ENCODE results near the gene KLK3.
"Not testable (repeated sequence)": the region's sequence is repeated elsewhere in the genome, so short reads cannot be mapped to it uniquely, and the experiment has no call there.

The KLK3 gene

DNA sequence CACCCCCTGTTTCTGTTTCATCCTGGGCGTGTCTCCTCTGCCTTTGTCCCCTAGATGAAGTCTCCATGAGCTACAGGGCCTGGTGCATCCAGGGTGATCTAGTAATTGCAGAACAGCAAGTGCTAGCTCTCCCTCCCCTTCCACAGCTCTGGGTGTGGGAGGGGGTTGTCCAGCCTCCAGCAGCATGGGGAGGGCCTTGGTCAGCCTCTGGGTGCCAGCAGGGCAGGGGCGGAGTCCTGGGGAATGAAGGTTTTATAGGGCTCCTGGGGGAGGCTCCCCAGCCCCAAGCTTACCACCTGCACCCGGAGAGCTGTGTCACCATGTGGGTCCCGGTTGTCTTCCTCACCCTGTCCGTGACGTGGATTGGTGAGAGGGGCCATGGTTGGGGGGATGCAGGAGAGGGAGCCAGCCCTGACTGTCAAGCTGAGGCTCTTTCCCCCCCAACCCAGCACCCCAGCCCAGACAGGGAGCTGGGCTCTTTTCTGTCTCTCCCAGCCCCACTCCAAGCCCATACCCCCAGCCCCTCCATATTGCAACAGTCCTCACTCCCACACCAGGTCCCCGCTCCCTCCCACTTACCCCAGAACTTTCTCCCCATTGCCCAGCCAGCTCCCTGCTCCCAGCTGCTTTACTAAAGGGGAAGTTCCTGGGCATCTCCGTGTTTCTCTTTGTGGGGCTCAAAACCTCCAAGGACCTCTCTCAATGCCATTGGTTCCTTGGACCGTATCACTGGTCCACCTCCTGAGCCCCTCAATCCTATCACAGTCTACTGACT is at the start of gene KLK3:
KLK3 (plus strand) TSS at position 280 of the 775 bp plus-strand sequence; CDS start at position 321, 41 bp downstream.
- peaks cover 66% of the 10 kb centered on the region for H3K27me3 Mint-ChIP-seq (ENCODE audit: low read depth)
- H3K4me1 Mint-ChIP-seq: peaks cover 5% of the 10 kb centered on the region
- TF ChIP-seq, protein P1, sequence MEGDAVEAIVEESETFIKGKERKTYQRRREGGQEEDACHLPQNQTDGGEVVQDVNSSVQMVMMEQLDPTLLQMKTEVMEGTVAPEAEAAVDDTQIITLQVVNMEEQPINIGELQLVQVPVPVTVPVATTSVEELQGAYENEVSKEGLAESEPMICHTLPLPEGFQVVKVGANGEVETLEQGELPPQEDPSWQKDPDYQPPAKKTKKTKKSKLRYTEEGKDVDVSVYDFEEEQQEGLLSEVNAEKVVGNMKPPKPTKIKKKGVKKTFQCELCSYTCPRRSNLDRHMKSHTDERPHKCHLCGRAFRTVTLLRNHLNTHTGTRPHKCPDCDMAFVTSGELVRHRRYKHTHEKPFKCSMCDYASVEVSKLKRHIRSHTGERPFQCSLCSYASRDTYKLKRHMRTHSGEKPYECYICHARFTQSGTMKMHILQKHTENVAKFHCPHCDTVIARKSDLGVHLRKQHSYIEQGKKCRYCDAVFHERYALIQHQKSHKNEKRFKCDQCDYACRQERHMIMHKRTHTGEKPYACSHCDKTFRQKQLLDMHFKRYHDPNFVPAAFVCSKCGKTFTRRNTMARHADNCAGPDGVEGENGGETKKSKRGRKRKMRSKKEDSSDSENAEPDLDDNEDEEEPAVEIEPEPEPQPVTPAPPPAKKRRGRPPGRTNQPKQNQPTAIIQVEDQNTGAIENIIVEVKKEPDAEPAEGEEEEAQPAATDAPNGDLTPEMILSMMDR (IDR thresholded peaks at IDR 0.05; ENCODE audit: unreplicated experiment in 3 of 3): no peak
- H3K9me3 Mint-ChIP-seq: no peaks in the 10 kb centered on the region
- no peak within 1 kb of the TSS for H3K4me3 Mint-ChIP-seq
- H3K27ac Mint-ChIP-seq: no peak within 1 kb of the TSS
- no peaks in the 10 kb centered on the region for H3K36me3 Mint-ChIP-seq (ENCODE audit: low read depth)

DNA sequence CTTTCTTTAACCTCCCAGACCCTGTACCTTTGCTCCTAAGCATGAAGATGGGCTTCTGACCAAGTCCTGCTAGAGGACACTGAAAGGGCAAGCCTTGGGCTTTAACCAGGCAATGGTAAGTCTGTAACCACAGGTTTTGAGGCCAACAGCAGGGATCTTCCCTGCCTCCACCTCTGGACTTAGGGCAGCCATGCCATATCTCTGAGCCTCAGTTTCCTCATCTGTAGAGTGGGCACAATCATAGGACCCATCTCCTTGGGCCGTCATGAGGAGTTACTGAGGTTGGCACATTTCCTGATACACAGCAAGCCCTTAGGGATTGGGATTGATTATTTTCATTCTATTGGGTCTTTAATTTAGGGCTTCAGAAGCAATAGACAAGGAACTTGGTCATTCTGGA is 45.9 kb upstream of the KLK3 start:
- Mint-ChIP-seq H3K36me3 (ENCODE audit: low read depth) (no peaks in the 10 kb centered on the region), H3K27me3 (ENCODE audit: low read depth) (peaks cover 26% of the 10 kb centered on the region), H3K9me3 (no peaks in the 10 kb centered on the region), H3K27ac (no peak overlapping the region), H3K4me1 (peaks cover 12% of the 10 kb centered on the region), H3K4me3 (no peak overlapping the region)
- TF ChIP-seq, protein P1 (IDR thresholded peaks at IDR 0.05; ENCODE audit: unreplicated experiment in 3 of 3): no peak

DNA sequence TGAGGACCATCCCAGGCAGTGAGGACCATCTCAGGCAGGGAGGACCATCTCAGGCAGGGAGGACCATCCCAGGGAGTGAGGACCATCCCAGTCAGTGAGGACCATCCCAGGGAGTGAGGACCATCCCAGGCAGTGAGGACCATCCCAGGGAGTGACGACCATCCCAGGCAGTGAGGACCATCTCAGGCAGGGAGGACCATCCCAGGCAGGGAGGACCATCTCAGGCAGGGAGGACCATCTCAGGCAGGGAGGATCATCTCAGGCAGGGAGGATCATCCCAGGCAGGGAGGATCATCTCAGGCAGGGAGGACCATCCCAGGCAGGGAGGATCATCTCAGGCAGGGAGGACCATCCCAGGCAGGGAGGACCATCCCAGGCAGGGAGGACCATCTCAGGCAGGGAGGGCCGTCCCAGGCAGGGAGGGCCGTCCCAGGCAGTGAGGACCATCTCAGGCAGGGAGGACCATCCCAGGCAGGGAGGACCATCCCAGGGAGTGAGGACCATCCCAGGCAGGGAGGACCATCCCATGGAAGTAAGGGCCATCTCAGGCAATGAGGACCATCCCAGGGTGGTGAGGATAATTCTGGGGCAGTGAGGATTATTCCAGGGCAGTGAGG is 43.0 kb upstream of the KLK3 start:
- H3K36me3 Mint-ChIP-seq (ENCODE audit: low read depth); H3K9me3 Mint-ChIP-seq; H3K27ac Mint-ChIP-seq; H3K4me3 Mint-ChIP-seq; H3K4me1 Mint-ChIP-seq: not testable (repeated sequence)
- H3K27me3 Mint-ChIP-seq (ENCODE audit: low read depth): peaks cover 52% of the 10 kb centered on the region

DNA sequence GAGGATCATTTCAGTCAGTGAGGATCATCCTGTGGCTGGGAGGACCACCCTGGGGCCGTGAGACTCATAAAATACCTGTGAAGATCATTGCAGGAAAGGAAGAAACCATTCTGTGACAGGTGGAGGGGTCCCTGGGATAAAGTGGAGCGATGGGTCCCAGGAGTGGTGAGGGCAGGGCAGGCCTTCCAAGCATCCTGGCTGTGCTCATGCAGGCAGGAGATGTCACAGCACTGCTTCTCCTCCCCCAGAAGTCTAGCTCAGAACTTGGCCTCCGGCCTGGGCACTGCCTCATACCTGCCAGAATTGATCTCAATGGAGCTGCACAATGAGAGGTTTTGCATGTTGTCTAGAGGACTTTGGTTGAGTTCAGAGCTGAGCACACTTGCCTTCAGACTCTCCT is 42.2 kb upstream of the KLK3 start:
- H3K4me3 Mint-ChIP-seq: no peak overlapping the region
- no peak overlapping the region for H3K27ac Mint-ChIP-seq
- H3K9me3 Mint-ChIP-seq: peaks cover 5% of the 10 kb centered on the region
- no peaks in the 10 kb centered on the region for H3K4me1 Mint-ChIP-seq
- no peaks in the 10 kb centered on the region for H3K36me3 Mint-ChIP-seq (ENCODE audit: low read depth)
- H3K27me3 Mint-ChIP-seq (ENCODE audit: low read depth): peaks cover 60% of the 10 kb centered on the region
- TF ChIP-seq, protein P1 (IDR thresholded peaks at IDR 0.05; ENCODE audit: unreplicated experiment in 3 of 3): no peak

DNA sequence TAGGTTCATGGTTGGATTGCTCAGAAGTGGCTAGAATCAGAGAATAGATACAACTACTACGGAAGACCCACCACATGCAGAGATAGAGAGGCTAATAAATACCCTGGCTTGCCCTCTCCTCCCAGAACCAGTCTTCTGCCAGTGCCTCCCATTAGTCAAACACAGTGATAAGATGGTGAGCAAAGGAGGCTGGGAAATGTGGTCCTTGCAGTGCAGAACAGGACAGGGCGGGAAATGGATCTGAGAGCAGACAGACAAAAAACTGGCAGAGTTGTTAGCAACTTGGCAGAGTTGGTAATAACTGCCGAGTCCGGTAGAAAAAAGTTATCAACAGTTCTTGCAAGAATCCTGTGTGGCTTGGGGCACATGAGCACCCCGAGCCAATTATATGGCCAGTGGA is 39.8 kb upstream of the KLK3 start:
- TF ChIP-seq, protein P1 (IDR thresholded peaks at IDR 0.05; ENCODE audit: unreplicated experiment in 3 of 3): no peak
- Mint-ChIP-seq H3K4me1 (peaks cover 5% of the 10 kb centered on the region), H3K27ac (no peak overlapping the region), H3K36me3 (ENCODE audit: low read depth) (no peaks in the 10 kb centered on the region), H3K27me3 (ENCODE audit: low read depth) (peaks cover 81% of the 10 kb centered on the region), H3K4me3 (no peak overlapping the region), H3K9me3 (peaks cover 5% of the 10 kb centered on the region)

DNA sequence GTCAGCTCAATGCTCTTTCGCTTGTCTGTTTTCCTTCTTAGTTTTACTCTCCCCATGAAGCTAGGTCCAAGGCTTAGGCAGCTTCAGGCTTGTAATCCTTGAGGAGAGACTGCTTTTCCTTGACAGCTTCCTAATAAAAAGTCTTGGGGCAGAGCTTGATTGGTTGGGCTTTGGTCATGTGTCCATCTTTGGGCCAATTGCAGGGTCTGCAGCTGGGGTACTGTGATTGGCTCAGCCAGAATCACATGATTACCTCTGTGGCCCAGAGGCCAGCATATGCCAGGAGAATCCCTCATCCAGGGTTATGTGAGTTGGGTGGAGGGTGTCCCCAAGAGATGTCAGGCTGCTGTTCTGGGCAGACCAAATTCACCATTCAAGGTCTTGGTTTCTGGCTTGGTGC is 39.3 kb upstream of the KLK3 start:
- peaks cover 83% of the 10 kb centered on the region for H3K27me3 Mint-ChIP-seq (ENCODE audit: low read depth)
- H3K4me3 Mint-ChIP-seq: no peak overlapping the region
- TF ChIP-seq, protein P1 (IDR thresholded peaks at IDR 0.05; ENCODE audit: unreplicated experiment in 3 of 3): no peak
- peaks cover 5% of the 10 kb centered on the region for H3K9me3 Mint-ChIP-seq
- peaks cover 10% of the 10 kb centered on the region for H3K4me1 Mint-ChIP-seq
- H3K36me3 Mint-ChIP-seq (ENCODE audit: low read depth): no peaks in the 10 kb centered on the region
- H3K27ac Mint-ChIP-seq: no peak overlapping the region
